Stimulated activated CD8-positive, alpha-beta memory T cell treated with anti-CD3 and anti-CD28 coated beads, Interleukin-12 subunit alpha, Interleukin-12 subunit beta, amount 100 ng/mL, for 1 hour (primary cell): ENCODE measurements around the gene MAP3K3.
"Not testable (repeated sequence)": the region's sequence is repeated elsewhere in the genome, so short reads cannot be mapped to it uniquely, and the experiment has no call there.

Source experiments
- DNase-seq: peaks from one replicate; pipeline ENCODE4 v3.0.0-alpha.2; 2020; ENCODE audit warnings: low read depth

MAP3K3 gene

GRCh38 chr17:63706336-63707082 is 84.3 kb downstream of the MAP3K3 start:
- no peak for DNase-seq

DNA sequence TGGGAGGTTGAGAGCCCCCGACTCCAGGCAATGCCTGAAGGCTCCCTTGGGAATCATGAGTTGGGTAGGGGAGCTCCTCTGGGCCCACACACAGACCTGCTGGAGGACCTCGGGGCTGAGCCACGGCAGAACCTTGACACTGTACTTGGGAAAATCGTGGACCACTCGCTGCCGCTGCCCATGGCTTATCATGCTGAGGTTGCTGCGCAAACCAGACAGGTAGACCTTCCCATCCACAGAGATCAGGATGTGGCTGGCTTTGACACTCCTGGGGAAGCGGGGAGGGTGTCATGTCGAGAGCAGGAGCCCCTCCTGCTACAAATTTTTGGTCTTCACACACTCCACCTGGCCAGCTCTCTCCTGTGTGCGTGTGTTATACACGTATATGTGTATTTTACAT is 84.9 kb downstream of the MAP3K3 start:
- DNase-seq: no peak

DNA sequence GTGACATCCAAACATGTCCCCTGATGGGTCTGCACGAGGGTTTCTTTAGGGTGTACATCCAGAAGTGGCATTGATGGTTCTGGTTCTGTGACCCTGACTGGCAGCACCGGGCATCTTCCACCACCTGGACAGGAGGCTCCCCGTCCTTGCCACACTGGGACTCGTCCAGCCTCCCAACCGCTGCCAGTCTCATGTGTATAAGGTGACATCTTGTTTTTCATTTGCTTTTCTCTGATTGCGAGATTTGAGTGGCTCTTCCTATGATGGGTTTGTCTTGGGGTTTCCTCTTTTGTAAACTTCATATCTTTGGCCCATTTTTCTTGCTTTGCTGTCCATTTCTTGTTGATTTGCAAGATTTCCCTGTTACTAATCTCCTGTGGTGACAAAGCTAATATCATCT is 86.9 kb downstream of the MAP3K3 start:
- DNase-seq: no peak

DNA sequence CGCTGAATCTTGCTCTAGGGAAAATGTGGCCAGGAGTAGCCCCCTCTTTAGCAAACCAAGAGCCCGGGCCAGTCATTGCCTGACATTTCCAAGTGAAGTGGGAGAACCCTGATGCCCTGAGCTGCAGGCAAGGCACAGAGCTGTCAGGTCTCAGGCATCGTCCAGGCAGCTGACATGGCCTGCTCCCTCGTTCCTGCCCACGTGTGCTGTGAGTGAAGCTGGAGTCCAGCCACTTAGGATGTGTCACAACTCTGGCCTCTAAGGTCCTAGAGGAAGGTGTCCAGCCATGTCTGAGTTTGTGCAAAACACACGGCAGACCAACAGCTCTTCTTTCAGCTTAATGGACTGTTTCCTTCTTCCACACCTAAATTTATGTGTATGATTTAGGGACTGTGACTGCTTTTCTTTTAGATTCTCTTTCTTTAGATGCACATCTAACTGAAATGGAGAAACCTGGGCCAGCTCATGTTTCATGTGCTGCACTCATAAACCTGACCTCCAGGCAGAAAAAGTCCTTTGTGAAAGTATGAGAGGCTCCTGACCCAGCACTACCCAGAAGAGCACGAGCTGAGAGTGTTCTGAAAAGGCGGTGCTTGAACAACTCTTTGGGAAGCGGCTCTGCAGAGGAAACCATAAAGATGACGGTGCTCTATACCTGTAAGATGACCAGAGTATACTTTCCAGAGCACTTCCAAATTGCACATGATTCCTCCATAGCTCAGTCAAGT is 92.5 kb downstream of the MAP3K3 start:
- no peak for DNase-seq

GRCh38 chr17:63716426-63716825 is 94.2 kb downstream of the MAP3K3 start:
- DNase-seq: no peak

- DNase-seq: no peak
Measured at GRCh38 chr17:63718988-63719387, 96.8 kb downstream of the MAP3K3 start.

- DNase-seq: not testable (repeated sequence)
Measured at GRCh38 chr17:63720194-63720593, 98.0 kb downstream of the MAP3K3 start.

DNA sequence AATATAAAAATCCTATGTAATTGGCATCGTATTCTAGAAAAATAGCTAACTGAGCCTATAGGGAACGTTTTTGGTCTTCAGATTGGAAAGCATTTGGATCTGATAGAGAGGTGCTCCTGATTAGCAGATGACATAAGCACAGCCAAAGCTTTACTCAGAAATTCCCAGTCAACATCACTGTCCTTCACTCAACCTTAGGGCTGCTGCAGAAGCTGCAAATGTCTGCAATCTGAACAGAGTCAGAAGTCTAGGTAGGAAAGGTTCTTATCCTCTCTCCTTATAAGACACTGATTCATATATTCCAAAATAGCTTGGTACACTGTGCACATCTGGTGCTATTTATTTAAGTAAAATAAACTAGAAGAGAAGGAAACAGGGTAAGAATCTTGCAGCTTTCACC is 100.2 kb downstream of the MAP3K3 start:
- DNase-seq: no peak

DNA sequence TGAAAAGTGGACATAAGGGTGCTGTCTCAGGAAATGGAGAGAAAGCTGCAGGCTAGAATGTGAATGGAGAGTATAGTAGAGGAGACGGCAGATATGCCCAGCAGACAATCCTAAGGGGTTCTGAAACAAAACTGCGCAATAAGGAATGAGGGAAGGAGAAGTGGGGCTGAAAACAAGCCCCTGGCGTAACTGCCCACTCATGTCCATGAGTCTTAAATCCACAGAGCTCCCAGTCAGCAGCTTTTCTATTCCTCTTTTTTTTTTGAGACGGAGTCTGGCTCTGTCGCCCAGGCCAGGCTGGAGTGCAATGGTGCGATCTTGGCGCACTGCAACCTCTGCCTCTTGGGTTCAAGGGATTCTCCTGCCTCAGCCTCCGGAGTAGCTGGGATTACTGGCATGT is 113.5 kb downstream of the MAP3K3 start:
- DNase-seq: no peak

DNA sequence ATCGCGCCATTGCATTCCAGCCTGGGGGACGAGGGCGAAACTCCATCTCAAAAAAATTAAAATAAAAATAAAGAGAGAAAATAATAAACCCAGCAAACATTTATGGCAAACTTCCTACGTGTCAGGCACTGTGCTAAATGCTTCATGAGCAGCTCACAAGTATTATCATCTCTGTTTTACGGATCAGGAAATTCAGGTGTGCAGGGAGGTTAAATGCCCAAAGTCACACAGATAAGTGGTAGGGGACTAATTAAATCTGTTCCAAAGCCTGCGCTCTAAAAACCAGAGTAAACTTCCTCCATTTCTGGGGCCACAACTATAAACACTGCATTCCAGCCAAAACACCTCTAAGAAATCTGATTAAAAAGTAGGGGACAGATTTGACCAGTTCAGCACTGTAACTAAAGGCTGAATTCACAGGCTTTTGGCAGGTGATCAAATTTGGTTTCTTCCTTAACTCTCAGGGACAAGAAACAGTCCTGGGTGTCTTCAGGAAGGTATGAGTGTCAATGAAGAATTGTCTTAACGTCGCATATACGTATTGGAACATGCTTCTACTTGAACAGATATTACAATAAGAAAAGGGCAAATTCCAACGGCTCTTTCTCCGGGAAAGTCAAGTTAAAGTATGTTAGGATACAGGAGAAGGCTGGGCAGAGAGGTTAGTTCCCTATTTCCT is 118.4 kb downstream of the MAP3K3 start:
- DNase-seq: no peak

DNA sequence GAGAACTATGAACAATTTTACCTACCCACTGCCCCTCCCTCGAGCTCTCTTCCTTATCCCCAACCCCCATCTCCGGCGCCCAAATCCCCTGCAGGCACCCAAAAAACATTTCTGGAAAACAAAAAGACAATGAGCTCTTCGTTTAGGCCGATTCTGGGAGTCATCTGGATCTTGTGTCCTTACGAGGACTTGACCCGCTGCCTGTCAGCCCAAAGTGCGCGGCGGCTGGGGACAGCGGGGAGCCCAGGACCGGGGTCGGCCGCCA is 118.9 kb downstream of the MAP3K3 start:
- no peak for DNase-seq

GRCh38 chr17:63741408-63742173 is 119.4 kb downstream of the MAP3K3 start, which contains the start of gene STRADA:
STRADA (minus strand) TSS chr17:63741799; CDS start chr17:63728369, 13,430 bp downstream.
- DNase-seq: peak; percentile 98
